Calu3 (cell line): ENCODE data around the gene SEMA6D. TPM values are rescaled to one million over a fixed set of nuclear protein-coding genes. Genes with fewer than 3 reads are reported as not detected.

Experiments used
- Bru-seq: library from RNA; stranded (reverse); fragments of 400-500 nt; gene quantifications from one replicate; lab custom pipeline; 2021; lab: Mats Ljungman, UMichigan
- BruChase-seq, 2 experiments: library from RNA; stranded (reverse); fragments of 400-500 nt; gene quantifications; one replicate each; lab custom pipeline; 2021; lab: Mats Ljungman, UMichigan
- BruUV-seq: library from RNA; stranded (reverse); fragments of 400-500 nt; replicated peaks from 2 replicates; lab custom pipeline; 2021; lab: Mats Ljungman, UMichigan
- CTCF ChIA-PET: fragments of 300-600 bp; sonication (Branson Sonifier 250); formaldehyde crosslinking; loops from one replicate; lab custom pipeline; 2022; ENCODE audit warnings: antibody characterized with exemption; lab: Charles Lee
- DNase-seq: peaks from one replicate; pipeline ENCODE4 v3.0.0; 2022
- H3K27ac Mint-ChIP-seq: one replicate; pipeline ENCODE4 v1.8.0; 2022; ENCODE audit warnings: mixed read lengths; ENCODE audit not compliant: unreplicated experiment
- H3K27me3 Mint-ChIP-seq: one replicate; pipeline ENCODE4 v1.8.0; 2022; ENCODE audit warnings: mixed read lengths; ENCODE audit not compliant: unreplicated experiment
- H3K36me3 Mint-ChIP-seq: one replicate; pipeline ENCODE4 v1.8.0; 2022; ENCODE audit warnings: mild to moderate bottlenecking, moderate library complexity, mixed read lengths; ENCODE audit not compliant: insufficient read depth, unreplicated experiment
- H3K4me1 Mint-ChIP-seq: one replicate; pipeline ENCODE4 v1.8.0; 2022; ENCODE audit warnings: mild to moderate bottlenecking, low read depth, mixed read lengths; ENCODE audit not compliant: unreplicated experiment
- H3K4me3 Mint-ChIP-seq: one replicate; pipeline ENCODE4 v1.8.0; 2022; ENCODE audit warnings: mild to moderate bottlenecking, low read depth, moderate library complexity, mixed read lengths; ENCODE audit not compliant: unreplicated experiment
- H3K9me3 Mint-ChIP-seq: one replicate; pipeline ENCODE4 v1.8.0; 2022; ENCODE audit warnings: low read depth, mixed read lengths; ENCODE audit not compliant: unreplicated experiment
- CTCF ChIP-seq: fragments of 200-600 bp; IDR thresholded peaks from one replicate; pipeline ENCODE4 v1.8.0; 2022; ENCODE audit warnings: antibody characterized with exemption; ENCODE audit not compliant: unreplicated experiment
- intact Hi-C: fragments of 100-400 bp; cut with micrococcal nuclease; formaldehyde crosslinking; loops from one replicate; pipeline ENCODE4 v1.10.0; 2022; ENCODE audit not compliant: unreplicated experiment
- long read RNA-seq: library from polyadenylated mRNA; stranded (forward); transcript quantifications from one replicate; pipeline ENCODE4 v2.0.0, GENCODE V29; 2022
- total RNA-seq: library from RNA; stranded (reverse); gene quantifications from 2 replicates; pipeline ENCODE4 v1.2.3, GENCODE V29; 2022

Gene SEMA6D
- total RNA-seq (not detected in 2 replicates), Bru-seq, nascent RNA (percentile 0 among the genes with signal in this experiment), BruChase-seq, experiment 1, labeled RNA remaining after a 6-hour chase (not detected), BruChase-seq, experiment 2, labeled RNA remaining after a 2-hour chase (not detected)
- long read RNA-seq = 0 reads

GRCh38 chr15:47717036-47717612 is at the start of gene SEMA6D:
Gene SEMA6D (plus strand): TSS chr15:47717505. CDS start chr15:47759799, 42,294 bp downstream.
- H3K4me3 Mint-ChIP-seq = no peak within 1 kb of the TSS
- no peaks in the 10 kb centered on the region for H3K36me3 Mint-ChIP-seq
- TF ChIP-seq CTCF = no peak
- no TSS peak for BruUV-seq
- peak; percentile 21 for DNase-seq
- H3K27me3 Mint-ChIP-seq = no peaks in the 10 kb centered on the region
- no peaks in the 10 kb centered on the region for H3K9me3 Mint-ChIP-seq
- H3K27ac Mint-ChIP-seq = no peak within 1 kb of the TSS
- intact Hi-C loops = no loop called here
- H3K4me1 Mint-ChIP-seq = no peaks in the 10 kb centered on the region
- CTCF ChIA-PET = no interaction called here

GRCh38 chr15:47669221-47669620 is 48.1 kb upstream of the SEMA6D start:
- CTCF ChIA-PET = no interaction called here
- no TSS peak for BruUV-seq
- no peak for DNase-seq
- intact Hi-C loops = no loop called here
- H3K4me3 Mint-ChIP-seq = no peak overlapping the region
- TF ChIP-seq CTCF = no peak
- peaks cover 31% of the 10 kb centered on the region for H3K9me3 Mint-ChIP-seq
- H3K4me1 Mint-ChIP-seq = no peaks in the 10 kb centered on the region
- no peaks in the 10 kb centered on the region for H3K27me3 Mint-ChIP-seq
- H3K27ac Mint-ChIP-seq = no peak overlapping the region
- H3K36me3 Mint-ChIP-seq = no peaks in the 10 kb centered on the region

GRCh38 chr15:47670365-47670764 is 46.9 kb upstream of the SEMA6D start:
- DNase-seq = no peak
- H3K9me3 Mint-ChIP-seq = peaks cover 26% of the 10 kb centered on the region
- no peaks in the 10 kb centered on the region for H3K27me3 Mint-ChIP-seq
- no peaks in the 10 kb centered on the region for H3K4me1 Mint-ChIP-seq
- CTCF ChIA-PET = no interaction called here
- no peak overlapping the region for H3K27ac Mint-ChIP-seq
- no TSS peak for BruUV-seq
- H3K4me3 Mint-ChIP-seq = no peak overlapping the region
- intact Hi-C loops = no loop called here
- no peaks in the 10 kb centered on the region for H3K36me3 Mint-ChIP-seq
- TF ChIP-seq CTCF = no peak

GRCh38 chr15:47673232-47673761 is 44.0 kb upstream of the SEMA6D start:
- H3K36me3 Mint-ChIP-seq = no peaks in the 10 kb centered on the region
- no peaks in the 10 kb centered on the region for H3K27me3 Mint-ChIP-seq
- no peak for DNase-seq
- H3K4me3 Mint-ChIP-seq = no peak overlapping the region
- no peak for TF ChIP-seq CTCF
- CTCF ChIA-PET = no interaction called here
- BruUV-seq = no TSS peak
- H3K9me3 Mint-ChIP-seq = peaks cover 26% of the 10 kb centered on the region
- intact Hi-C loops = no loop called here
- no peak overlapping the region for H3K27ac Mint-ChIP-seq
- no peaks in the 10 kb centered on the region for H3K4me1 Mint-ChIP-seq
